GM10248 (cell line): ENCODE results near the gene LAD1.

Experiments
- CTCF ChIA-PET: fragments of 300-600 bp; sonication (Branson Sonifier 250); formaldehyde crosslinking; extraction: SDS; loops from one replicate; lab custom pipeline; 2021; ENCODE audit warnings: antibody characterized with exemption; lab: Yijun Ruan, JAX
- POLR2A ChIA-PET: fragments of 350-650 bp; sonication (Branson Sonifier 250); formaldehyde crosslinking; extraction: SDS; loops from one replicate; lab custom pipeline; 2020; ENCODE audit warnings: antibody characterized with exemption; lab: Yijun Ruan, JAX
- DNase-seq: peaks from one replicate; pipeline ENCODE4 v3.0.0; 2012; ENCODE audit errors: extremely low spot score
- TF ChIP-seq, protein P1 (sequence below): IDR thresholded peaks from 2 replicates; pipeline ENCODE4 v1.5.1; 2012; ENCODE audit warnings: mild to moderate bottlenecking, low read depth; ENCODE audit errors: extremely low read depth, missing control alignments, control extremely low read depth

The LAD1 gene

DNA sequence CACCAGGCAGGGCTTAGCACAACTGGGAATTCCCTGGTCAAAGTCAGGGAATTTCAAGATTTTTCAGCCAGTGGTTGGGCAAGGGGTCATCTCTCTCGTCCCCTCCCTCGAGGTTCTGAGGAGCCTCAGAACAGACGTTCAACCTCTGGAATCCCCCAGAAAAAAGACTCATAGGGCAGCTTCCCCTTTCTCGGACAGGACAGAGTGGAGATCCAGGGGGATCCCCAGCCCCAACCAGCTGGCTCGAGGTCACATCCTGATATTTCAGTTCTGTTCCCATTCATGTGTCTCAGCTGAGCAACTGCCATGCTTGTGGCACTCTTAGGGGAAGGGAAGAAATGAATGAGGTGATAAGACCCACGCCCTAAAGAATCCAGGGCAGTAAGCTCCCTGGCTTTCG lies 4.9 kb upstream of the LAD1 start:
- ChIA-PET CTCF (interaction anchor here (0.8 to 8.7 kb wide), 5 partner anchors 12 to 109 kb away, joined by 3 to 95 read pairs (median 23); no protein-coding TSS in a partner anchor), POLR2A (interaction anchor here (0.6 kb wide), 1 partner anchor 14 kb away, joined by 4 read pairs; no protein-coding TSS in a partner anchor)
- TF ChIP-seq, protein P1, sequence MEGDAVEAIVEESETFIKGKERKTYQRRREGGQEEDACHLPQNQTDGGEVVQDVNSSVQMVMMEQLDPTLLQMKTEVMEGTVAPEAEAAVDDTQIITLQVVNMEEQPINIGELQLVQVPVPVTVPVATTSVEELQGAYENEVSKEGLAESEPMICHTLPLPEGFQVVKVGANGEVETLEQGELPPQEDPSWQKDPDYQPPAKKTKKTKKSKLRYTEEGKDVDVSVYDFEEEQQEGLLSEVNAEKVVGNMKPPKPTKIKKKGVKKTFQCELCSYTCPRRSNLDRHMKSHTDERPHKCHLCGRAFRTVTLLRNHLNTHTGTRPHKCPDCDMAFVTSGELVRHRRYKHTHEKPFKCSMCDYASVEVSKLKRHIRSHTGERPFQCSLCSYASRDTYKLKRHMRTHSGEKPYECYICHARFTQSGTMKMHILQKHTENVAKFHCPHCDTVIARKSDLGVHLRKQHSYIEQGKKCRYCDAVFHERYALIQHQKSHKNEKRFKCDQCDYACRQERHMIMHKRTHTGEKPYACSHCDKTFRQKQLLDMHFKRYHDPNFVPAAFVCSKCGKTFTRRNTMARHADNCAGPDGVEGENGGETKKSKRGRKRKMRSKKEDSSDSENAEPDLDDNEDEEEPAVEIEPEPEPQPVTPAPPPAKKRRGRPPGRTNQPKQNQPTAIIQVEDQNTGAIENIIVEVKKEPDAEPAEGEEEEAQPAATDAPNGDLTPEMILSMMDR = no peak
- no peak for DNase-seq

DNA sequence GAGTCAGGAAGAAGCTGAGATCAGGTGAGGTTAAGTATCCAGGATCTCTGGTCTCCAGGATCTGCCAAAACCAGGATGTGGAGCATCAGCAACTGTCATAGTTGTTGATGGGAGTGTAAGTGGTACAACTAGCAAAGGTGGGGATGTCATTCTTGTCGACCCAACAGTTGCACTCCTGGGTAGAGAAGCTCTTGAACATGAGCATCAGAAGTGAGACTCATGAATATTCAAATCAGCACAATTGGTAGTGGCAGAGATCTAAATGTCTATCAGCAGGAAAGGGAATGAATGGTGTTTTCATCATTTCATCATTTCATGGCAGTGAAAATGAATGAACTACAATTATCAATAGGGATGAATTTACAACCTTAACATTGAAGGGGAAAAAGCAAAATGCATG lies 4.2 kb upstream of the LAD1 start:
- TF ChIP-seq, protein P1 = no peak
- ChIA-PET POLR2A (interaction anchor here (0.6 kb wide), 1 partner anchor 14 kb away, joined by 4 read pairs; no protein-coding TSS in a partner anchor), CTCF (interaction anchor here (0.9 to 8.7 kb wide), 4 partner anchors 11 to 109 kb away, joined by 3 to 95 read pairs (median 34); no protein-coding TSS in a partner anchor)
- DNase-seq = no peak

DNA sequence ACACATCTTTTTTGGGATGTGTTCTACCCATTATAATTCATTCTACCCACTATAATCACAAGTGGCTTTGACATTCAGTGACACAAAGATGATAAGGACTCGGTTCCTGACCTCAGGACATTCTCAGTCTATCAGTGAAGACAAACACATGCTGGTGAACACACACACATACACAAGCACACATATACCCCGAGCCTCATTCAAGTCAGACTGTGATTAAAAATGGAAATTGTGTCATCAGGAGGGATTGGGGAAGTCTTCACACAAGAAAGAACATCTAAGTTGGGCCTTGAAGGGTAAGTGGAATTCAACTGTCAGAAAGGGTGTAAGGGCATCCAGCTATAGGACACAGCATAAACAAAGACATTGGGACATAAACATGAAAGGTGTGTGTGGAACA lies 2.6 kb upstream of the LAD1 start:
- ChIA-PET CTCF (interaction anchor here (1.2 to 6.7 kb wide), 4 partner anchors 10 to 46 kb away, joined by 3 to 45 read pairs (median 5); no protein-coding TSS in a partner anchor), POLR2A (no interaction called here)
- no peak for DNase-seq
- TF ChIP-seq, protein P1 = no peak

DNA sequence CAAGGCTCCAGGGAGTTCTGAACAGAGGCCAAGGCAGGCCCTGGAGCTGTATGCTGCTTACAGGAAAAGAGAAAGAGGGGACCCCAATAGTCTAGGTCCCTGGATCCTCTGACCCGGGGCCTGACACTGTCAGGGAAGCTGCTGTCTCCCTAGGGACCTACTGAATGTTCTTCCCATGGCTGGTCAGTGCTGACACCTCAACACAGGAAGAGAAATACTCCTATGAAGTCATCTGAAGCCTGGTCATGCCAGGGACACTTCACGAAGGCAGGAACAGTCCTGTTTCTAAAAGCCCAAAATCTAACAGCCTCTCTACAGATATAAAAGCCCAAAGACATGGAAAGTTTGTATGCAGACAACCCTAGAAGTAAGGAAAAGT lies 1.7 kb upstream of the LAD1 start:
- TF ChIP-seq, protein P1 = no peak
- CTCF ChIA-PET = interaction anchor here (1.2 to 2.2 kb wide), 4 partner anchors 8 to 146 kb away, joined by 3 to 7 read pairs (median 5); no protein-coding TSS in a partner anchor
- no peak for DNase-seq
- POLR2A ChIA-PET = no interaction called here

DNA sequence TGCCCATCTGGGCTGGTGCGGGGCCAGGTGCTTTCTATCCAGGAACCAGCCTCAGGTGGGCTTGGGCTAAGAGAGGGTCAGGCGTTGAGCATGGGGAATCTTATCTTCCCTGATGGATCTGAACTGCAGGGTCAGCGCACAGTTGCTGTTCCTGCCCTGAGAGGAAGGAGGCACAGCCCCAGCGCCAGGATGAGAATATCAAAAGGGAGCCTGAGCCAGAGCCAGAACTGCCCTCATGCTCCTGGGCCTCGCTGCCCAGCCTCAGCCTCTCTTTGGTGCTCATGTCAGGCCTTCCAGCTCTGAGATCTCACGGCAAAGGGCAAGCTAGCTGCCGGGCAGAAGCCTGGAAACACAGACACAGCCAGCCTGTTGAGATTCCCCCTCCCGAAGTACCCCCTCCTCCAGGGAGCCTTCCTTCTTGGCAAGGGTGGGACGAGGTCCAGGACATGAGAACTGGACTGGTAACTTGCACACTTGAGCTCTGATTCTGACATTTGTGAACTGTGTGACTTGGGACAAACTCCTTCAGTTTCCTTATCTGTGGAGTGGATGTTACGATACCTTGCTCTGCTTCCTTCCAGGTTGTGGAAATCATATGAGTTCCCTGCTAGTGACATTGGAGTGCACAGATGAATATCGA lies 1.2 kb upstream of the LAD1 start:
- TF ChIP-seq, protein P1 = no peak
- no peak for DNase-seq
- POLR2A ChIA-PET = no interaction called here
- CTCF ChIA-PET = interaction anchor here (1.1 to 2.2 kb wide), 5 partner anchors 9 to 146 kb away, joined by 3 to 7 read pairs (median 5); no protein-coding TSS in a partner anchor

DNA sequence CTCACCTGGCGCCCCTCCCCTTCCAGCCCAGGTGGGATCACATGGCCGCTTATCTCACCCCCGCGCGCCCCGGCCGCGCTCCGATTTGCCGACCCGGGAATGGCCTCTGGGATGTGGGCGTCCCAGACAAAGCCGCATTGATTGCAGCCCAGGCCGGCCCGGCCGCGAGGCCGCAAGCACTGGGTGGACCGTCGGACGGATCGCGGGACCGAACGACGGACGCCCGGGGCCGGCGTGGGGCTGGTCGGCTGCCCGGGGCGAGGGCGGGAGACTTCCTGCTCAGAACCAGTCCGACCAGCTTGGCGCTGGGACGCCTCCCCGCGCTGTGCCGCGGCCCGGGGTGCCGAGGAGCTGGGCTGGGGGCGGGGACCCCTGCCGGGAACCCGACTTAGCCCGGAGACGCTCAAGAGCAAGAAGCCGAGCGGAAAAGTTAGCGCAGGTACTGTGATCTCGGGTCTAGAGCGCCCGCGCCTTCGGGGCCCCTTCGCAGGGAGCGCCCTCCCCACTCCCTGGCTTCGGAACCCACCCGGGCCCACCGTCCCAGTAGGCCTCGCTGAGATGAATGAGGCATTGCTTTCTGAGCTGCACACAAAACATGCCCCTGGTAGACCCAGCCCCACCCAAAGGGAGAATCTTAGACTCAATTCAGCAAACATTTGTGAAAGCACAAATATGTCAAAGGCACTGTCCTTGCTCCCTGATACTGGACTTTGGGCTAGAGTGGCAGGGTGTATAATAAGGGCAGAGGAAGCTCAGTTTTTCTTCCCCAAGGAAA lies 415 bp upstream of the LAD1 start:
- TF ChIP-seq, protein P1 = no peak
- ChIA-PET POLR2A (no interaction called here), CTCF (interaction anchor here (1.1 to 1.7 kb wide), 2 partner anchors 9 to 11 kb away, joined by 3 to 7 read pairs; no protein-coding TSS in a partner anchor)

More for the DNA sequence above, 415 bp upstream of the LAD1 start:
- DNase-seq = no peak
